ENCODE measurements around the gene DSP.

DSP gene

GRCh38 chr6:7568021-7568420, 26.6 kb downstream of the DSP start:
- H3K4me3 ChIP-seq (ENCODE audit: low read length) = no peak overlapping the region
- no peaks in the 10 kb centered on the region for H3K27me3 ChIP-seq (ENCODE audit: control insufficient read depth, insufficient read depth, low read length)
- no peak overlapping the region for H3K9ac ChIP-seq (ENCODE audit: low read length)
- H3K36me3 ChIP-seq (ENCODE audit: control insufficient read depth, insufficient read depth, low read length) = peaks cover 20% of the 10 kb centered on the region
- no peaks in the 10 kb centered on the region for H3K4me1 ChIP-seq (ENCODE audit: control insufficient read depth, insufficient read depth, low read length)
- no peaks in the 10 kb centered on the region for H3K9me3 ChIP-seq (ENCODE audit: control insufficient read depth, low read length)

- Histone ChIP-seq H3K9me3 (ENCODE audit: control insufficient read depth, low read length) (no peaks in the 10 kb centered on the region), H3K4me1 (ENCODE audit: control insufficient read depth, insufficient read depth, low read length) (no peaks in the 10 kb centered on the region), H3K27me3 (ENCODE audit: control insufficient read depth, insufficient read depth, low read length) (no peaks in the 10 kb centered on the region), H3K36me3 (ENCODE audit: control insufficient read depth, insufficient read depth, low read length) (peaks cover 20% of the 10 kb centered on the region), H3K9ac (ENCODE audit: low read length) (no peak overlapping the region), H3K4me3 (ENCODE audit: low read length) (no peak overlapping the region)
These were observed 27.6 kb downstream of the DSP start for GRCh38 chr6:7569082-7569481.

- Histone ChIP-seq H3K9me3 (ENCODE audit: control insufficient read depth, low read length) (no peaks in the 10 kb centered on the region), H3K4me1 (ENCODE audit: control insufficient read depth, insufficient read depth, low read length) (no peaks in the 10 kb centered on the region), H3K36me3 (ENCODE audit: control insufficient read depth, insufficient read depth, low read length) (no peaks in the 10 kb centered on the region), H3K4me3 (ENCODE audit: low read length) (no peak overlapping the region), H3K27me3 (ENCODE audit: control insufficient read depth, insufficient read depth, low read length) (no peaks in the 10 kb centered on the region), H3K9ac (ENCODE audit: low read length) (no peak overlapping the region)
These were observed 30.9 kb downstream of the DSP start for GRCh38 chr6:7572213-7572943.

- no peaks in the 10 kb centered on the region for H3K9me3 ChIP-seq (ENCODE audit: control insufficient read depth, low read length)
- H3K36me3 ChIP-seq (ENCODE audit: control insufficient read depth, insufficient read depth, low read length) = no peaks in the 10 kb centered on the region
- no peaks in the 10 kb centered on the region for H3K4me1 ChIP-seq (ENCODE audit: control insufficient read depth, insufficient read depth, low read length)
- no peak overlapping the region for H3K4me3 ChIP-seq (ENCODE audit: low read length)
- no peak overlapping the region for H3K9ac ChIP-seq (ENCODE audit: low read length)
- H3K27me3 ChIP-seq (ENCODE audit: control insufficient read depth, insufficient read depth, low read length) = no peaks in the 10 kb centered on the region
These were observed 33.0 kb downstream of the DSP start for GRCh38 chr6:7574500-7574899.

- H3K27me3 ChIP-seq (ENCODE audit: control insufficient read depth, insufficient read depth, low read length) = no peaks in the 10 kb centered on the region
- no peak overlapping the region for H3K4me3 ChIP-seq (ENCODE audit: low read length)
- no peaks in the 10 kb centered on the region for H3K4me1 ChIP-seq (ENCODE audit: control insufficient read depth, insufficient read depth, low read length)
- no peaks in the 10 kb centered on the region for H3K9me3 ChIP-seq (ENCODE audit: control insufficient read depth, low read length)
- peaks cover 8% of the 10 kb centered on the region for H3K36me3 ChIP-seq (ENCODE audit: control insufficient read depth, insufficient read depth, low read length)
- no peak overlapping the region for H3K9ac ChIP-seq (ENCODE audit: low read length)
These were observed 37.0 kb downstream of the DSP start for GRCh38 chr6:7578516-7578915.

GRCh38 chr6:7578931-7579330, 37.5 kb downstream of the DSP start:
- no peaks in the 10 kb centered on the region for H3K4me1 ChIP-seq (ENCODE audit: control insufficient read depth, insufficient read depth, low read length)
- no peak overlapping the region for H3K9ac ChIP-seq (ENCODE audit: low read length)
- H3K4me3 ChIP-seq (ENCODE audit: low read length) = no peak overlapping the region
- H3K36me3 ChIP-seq (ENCODE audit: control insufficient read depth, insufficient read depth, low read length) = peaks cover 12% of the 10 kb centered on the region
- no peaks in the 10 kb centered on the region for H3K9me3 ChIP-seq (ENCODE audit: control insufficient read depth, low read length)
- no peaks in the 10 kb centered on the region for H3K27me3 ChIP-seq (ENCODE audit: control insufficient read depth, insufficient read depth, low read length)

- H3K36me3 ChIP-seq (ENCODE audit: control insufficient read depth, insufficient read depth, low read length) = peaks cover 13% of the 10 kb centered on the region
- H3K4me1 ChIP-seq (ENCODE audit: control insufficient read depth, insufficient read depth, low read length) = no peaks in the 10 kb centered on the region
- no peak overlapping the region for H3K4me3 ChIP-seq (ENCODE audit: low read length)
- no peak overlapping the region for H3K9ac ChIP-seq (ENCODE audit: low read length)
- no peaks in the 10 kb centered on the region for H3K27me3 ChIP-seq (ENCODE audit: control insufficient read depth, insufficient read depth, low read length)
- H3K9me3 ChIP-seq (ENCODE audit: control insufficient read depth, low read length) = no peaks in the 10 kb centered on the region
These were observed 38.4 kb downstream of the DSP start for GRCh38 chr6:7579851-7580250.

- Histone ChIP-seq H3K9ac (ENCODE audit: low read length) (no peak overlapping the region), H3K27me3 (ENCODE audit: control insufficient read depth, insufficient read depth, low read length) (no peaks in the 10 kb centered on the region), H3K4me1 (ENCODE audit: control insufficient read depth, insufficient read depth, low read length) (no peaks in the 10 kb centered on the region), H3K4me3 (ENCODE audit: low read length) (no peak overlapping the region), H3K36me3 (ENCODE audit: control insufficient read depth, insufficient read depth, low read length) (peaks cover 13% of the 10 kb centered on the region), H3K9me3 (ENCODE audit: control insufficient read depth, low read length) (no peaks in the 10 kb centered on the region)
These were observed 39.1 kb downstream of the DSP start for GRCh38 chr6:7580537-7580926.

GRCh38 chr6:7580927-7581618, 39.6 kb downstream of the DSP start:
- peaks cover 13% of the 10 kb centered on the region for H3K36me3 ChIP-seq (ENCODE audit: control insufficient read depth, insufficient read depth, low read length)
- H3K4me1 ChIP-seq (ENCODE audit: control insufficient read depth, insufficient read depth, low read length) = no peaks in the 10 kb centered on the region
- H3K9me3 ChIP-seq (ENCODE audit: control insufficient read depth, low read length) = no peaks in the 10 kb centered on the region
- H3K9ac ChIP-seq (ENCODE audit: low read length) = no peak overlapping the region
- H3K27me3 ChIP-seq (ENCODE audit: control insufficient read depth, insufficient read depth, low read length) = no peaks in the 10 kb centered on the region
- H3K4me3 ChIP-seq (ENCODE audit: low read length) = no peak overlapping the region

GRCh38 chr6:7585287-7585930, 43.9 kb downstream of the DSP start:
- Histone ChIP-seq H3K4me3 (ENCODE audit: low read length) (no peak overlapping the region), H3K36me3 (ENCODE audit: control insufficient read depth, insufficient read depth, low read length) (peaks cover 13% of the 10 kb centered on the region)

GRCh38 chr6:7587631-7588100, 46.2 kb downstream of the DSP start:
- Histone ChIP-seq H3K36me3 (ENCODE audit: control insufficient read depth, insufficient read depth, low read length) (peaks cover 13% of the 10 kb centered on the region), H3K27me3 (ENCODE audit: control insufficient read depth, insufficient read depth, low read length) (no peaks in the 10 kb centered on the region), H3K4me1 (ENCODE audit: control insufficient read depth, insufficient read depth, low read length) (peaks cover 23% of the 10 kb centered on the region), H3K9ac (ENCODE audit: low read length) (no peak overlapping the region), H3K9me3 (ENCODE audit: control insufficient read depth, low read length) (no peaks in the 10 kb centered on the region), H3K4me3 (ENCODE audit: low read length) (no peak overlapping the region)

More at GRCh38 chr6:7585287-7585930, 43.9 kb downstream of the DSP start:
- Histone ChIP-seq H3K4me1 (ENCODE audit: control insufficient read depth, insufficient read depth, low read length) (peaks cover 12% of the 10 kb centered on the region), H3K9ac (ENCODE audit: low read length) (no peak overlapping the region), H3K27me3 (ENCODE audit: control insufficient read depth, insufficient read depth, low read length) (no peaks in the 10 kb centered on the region), H3K9me3 (ENCODE audit: control insufficient read depth, low read length) (no peaks in the 10 kb centered on the region)

GRCh38 chr6:7588506-7588905, 47.0 kb downstream of the DSP start:
- H3K36me3 ChIP-seq (ENCODE audit: control insufficient read depth, insufficient read depth, low read length) = peaks cover 5% of the 10 kb centered on the region
- H3K9me3 ChIP-seq (ENCODE audit: control insufficient read depth, low read length) = no peaks in the 10 kb centered on the region
- H3K27me3 ChIP-seq (ENCODE audit: control insufficient read depth, insufficient read depth, low read length) = no peaks in the 10 kb centered on the region
- H3K9ac ChIP-seq (ENCODE audit: low read length) = no peak overlapping the region
- H3K4me3 ChIP-seq (ENCODE audit: low read length) = no peak overlapping the region
- peaks cover 25% of the 10 kb centered on the region for H3K4me1 ChIP-seq (ENCODE audit: control insufficient read depth, insufficient read depth, low read length)
